GM19328 (cell line): Measurements from ENCODE around the gene POLR2L.

Source experiments
- ATAC-seq: cut with Tn5 transposase; IDR thresholded peaks from one replicate; pipeline ENCODE4 v1.9.1; 2021; ENCODE audit warnings: mild to moderate bottlenecking, moderate library complexity; ENCODE audit not compliant: unreplicated experiment

The POLR2L gene

GRCh38 chr11:813456-814096 is 28.8 kb downstream of the POLR2L start:
- no peak for ATAC-seq

- no peak for ATAC-seq
Measured at GRCh38 chr11:813072-813455, 29.3 kb downstream of the POLR2L start.

- ATAC-seq, result no peak
Measured at GRCh38 chr11:812390-812789, 29.9 kb downstream of the POLR2L start.

GRCh38 chr11:811446-812245 is 30.7 kb downstream of the POLR2L start:
- ATAC-seq, result no peak

GRCh38 chr11:810040-810567 is 32.2 kb downstream of the POLR2L start:
- ATAC-seq, result no peak

- peak; percentile 66 for ATAC-seq
Measured at GRCh38 chr11:809287-810039, 32.9 kb downstream of the POLR2L start, which contains the start of gene RPLP2. RPLP2 (plus strand) TSS chr11:809967; CDS start chr11:810235, 268 bp downstream.

- no peak for ATAC-seq
Measured at GRCh38 chr11:808427-809286, 33.7 kb downstream of the POLR2L start.

GRCh38 chr11:804599-804964 is 37.7 kb downstream of the POLR2L start:
- ATAC-seq, result no peak

- ATAC-seq, result no peak
Measured at GRCh38 chr11:803770-804598, 38.3 kb downstream of the POLR2L start.

GRCh38 chr11:803467-803742 is 38.9 kb downstream of the POLR2L start:
- ATAC-seq, result no peak

GRCh38 chr11:802693-803466 is 39.4 kb downstream of the POLR2L start:
- ATAC-seq, result no peak

- no peak for ATAC-seq
Measured at GRCh38 chr11:802018-802617, 40.2 kb downstream of the POLR2L start.

GRCh38 chr11:801097-801780 is 41.1 kb downstream of the POLR2L start:
- no peak for ATAC-seq

- ATAC-seq, result no peak
Measured at GRCh38 chr11:800473-800872, 41.9 kb downstream of the POLR2L start.

GRCh38 chr11:799641-800316 is 42.5 kb downstream of the POLR2L start:
- no peak for ATAC-seq

- peak; percentile 66 for ATAC-seq
Measured at GRCh38 chr11:798093-798713, 44.1 kb downstream of the POLR2L start, which contains the start of gene SLC25A22. SLC25A22 (minus strand) TSS chr11:798281; CDS start chr11:795006, 3,275 bp downstream.
